HUES48 (cell line): Measurements from ENCODE around the gene HAT1.
"Not testable (repeated sequence)": the region's sequence is repeated elsewhere in the genome, so short reads cannot be mapped to it uniquely, and the experiment has no call there.

Experiments
- H3K27ac ChIP-seq: one replicate; pipeline ENCODE4 v1.7.0; 2013; ENCODE audit warnings: low read depth, low read length, inconsistent platforms
- H3K27me3 ChIP-seq: 2 replicates; pipeline ENCODE4 v1.6.1; 2013; ENCODE audit warnings: mild to moderate bottlenecking, low read length; ENCODE audit not compliant: control insufficient read depth, insufficient read depth
- H3K36me3 ChIP-seq: 2 replicates; pipeline ENCODE4 v1.6.1; 2013; ENCODE audit warnings: low read length; ENCODE audit not compliant: control insufficient read depth, insufficient read depth
- H3K4me1 ChIP-seq: 2 replicates; pipeline ENCODE4 v1.6.1; 2013; ENCODE audit warnings: mild to moderate bottlenecking, low read length; ENCODE audit not compliant: control insufficient read depth, insufficient read depth
- H3K4me3 ChIP-seq: 2 replicates; pipeline ENCODE4 v1.5.1; 2013; ENCODE audit warnings: mild to moderate bottlenecking, low read depth, low read length
- H3K9ac ChIP-seq: 2 replicates; pipeline ENCODE4 v1.6.1; 2013; ENCODE audit warnings: mild to moderate bottlenecking, low read depth, low read length, moderate library complexity
- H3K9me3 ChIP-seq: 2 replicates; pipeline ENCODE4 v1.6.1; 2013; ENCODE audit warnings: low read length; ENCODE audit not compliant: control insufficient read depth, insufficient read depth

HAT1 gene

DNA sequence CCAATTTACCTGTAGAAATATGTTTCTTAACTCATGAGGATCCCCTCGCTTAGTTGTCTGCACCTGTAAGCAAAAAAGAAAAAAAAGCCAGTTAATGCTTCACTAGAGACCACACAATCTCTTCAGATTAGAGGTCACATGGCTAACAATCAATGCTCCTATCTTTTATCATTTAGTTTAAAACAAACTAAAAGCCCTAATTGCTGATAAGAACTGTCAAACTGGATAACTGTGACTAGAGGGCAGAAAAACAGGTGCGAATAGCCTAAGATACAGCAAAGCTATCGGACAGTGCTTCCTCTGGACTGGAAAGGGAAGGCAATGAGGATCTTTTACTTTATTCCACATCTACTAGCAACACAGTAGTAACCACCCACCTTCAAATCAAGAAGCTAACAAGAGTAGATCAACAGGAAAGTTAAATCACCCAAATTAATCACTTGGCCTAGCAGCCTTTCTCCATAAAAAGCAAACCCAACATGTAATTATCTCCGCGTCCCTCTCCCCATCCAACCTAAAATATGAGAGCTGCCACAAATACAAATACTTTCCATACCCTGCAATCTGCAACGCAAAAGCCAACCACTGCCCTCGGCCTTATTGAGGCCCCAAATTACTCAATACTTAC is 29.0 kb upstream of the HAT1 start:
- Histone ChIP-seq H3K4me1 (peaks cover 10% of the 10 kb centered on the region), H3K9me3 (peaks cover 4% of the 10 kb centered on the region), H3K9ac (peak overlapping the region; percentile 33), H3K27ac (peak overlapping the region; percentile 85), H3K27me3 (no peaks in the 10 kb centered on the region), H3K4me3 (peak overlapping the region; percentile 82), H3K36me3 (peaks cover 5% of the 10 kb centered on the region; the same call in 1 of the 2 replicates)

- H3K4me1 ChIP-seq, result peaks cover 10% of the 10 kb centered on the region
- H3K36me3 ChIP-seq, result peaks cover 5% of the 10 kb centered on the region; the same call in 1 of the 2 replicates
- H3K9ac ChIP-seq, result peak within 1 kb of the TSS; percentile 83
- H3K9me3 ChIP-seq, result peaks cover 8% of the 10 kb centered on the region
- H3K27ac ChIP-seq, result peak within 1 kb of the TSS; percentile 85
- peak within 1 kb of the TSS; percentile 82 for H3K4me3 ChIP-seq
- H3K27me3 ChIP-seq, result no peaks in the 10 kb centered on the region
Observed at GRCh38 chr2:171893824-171894611, 28.2 kb upstream of the HAT1 start, which contains the start of gene SLC25A12. Gene SLC25A12 (minus strand): TSS chr2:171894244. CDS start chr2:171894214, 30 bp downstream.

GRCh38 chr2:171894612-171894947 is 27.7 kb upstream of the HAT1 start:
- peaks cover 10% of the 10 kb centered on the region for H3K4me1 ChIP-seq

GRCh38 chr2:171895786-171896185 is 26.5 kb upstream of the HAT1 start:
- H3K9ac ChIP-seq, result no peak overlapping the region
- peaks cover 8% of the 10 kb centered on the region for H3K9me3 ChIP-seq
- no peaks in the 10 kb centered on the region for H3K36me3 ChIP-seq
- no peaks in the 10 kb centered on the region for H3K27me3 ChIP-seq
- no peak overlapping the region for H3K27ac ChIP-seq
- no peak overlapping the region for H3K4me3 ChIP-seq
- H3K4me1 ChIP-seq, result peaks cover 10% of the 10 kb centered on the region

More at GRCh38 chr2:171894612-171894947, 27.7 kb upstream of the HAT1 start:
- peak overlapping the region; percentile 83; the same call in 1 of the 2 replicates for H3K9ac ChIP-seq
- no peaks in the 10 kb centered on the region for H3K27me3 ChIP-seq
- H3K36me3 ChIP-seq, result peaks cover 5% of the 10 kb centered on the region; the same call in 1 of the 2 replicates
- H3K27ac ChIP-seq, result peak overlapping the region; percentile 85
- H3K9me3 ChIP-seq, result peaks cover 8% of the 10 kb centered on the region
- H3K4me3 ChIP-seq, result peak overlapping the region; percentile 82

DNA sequence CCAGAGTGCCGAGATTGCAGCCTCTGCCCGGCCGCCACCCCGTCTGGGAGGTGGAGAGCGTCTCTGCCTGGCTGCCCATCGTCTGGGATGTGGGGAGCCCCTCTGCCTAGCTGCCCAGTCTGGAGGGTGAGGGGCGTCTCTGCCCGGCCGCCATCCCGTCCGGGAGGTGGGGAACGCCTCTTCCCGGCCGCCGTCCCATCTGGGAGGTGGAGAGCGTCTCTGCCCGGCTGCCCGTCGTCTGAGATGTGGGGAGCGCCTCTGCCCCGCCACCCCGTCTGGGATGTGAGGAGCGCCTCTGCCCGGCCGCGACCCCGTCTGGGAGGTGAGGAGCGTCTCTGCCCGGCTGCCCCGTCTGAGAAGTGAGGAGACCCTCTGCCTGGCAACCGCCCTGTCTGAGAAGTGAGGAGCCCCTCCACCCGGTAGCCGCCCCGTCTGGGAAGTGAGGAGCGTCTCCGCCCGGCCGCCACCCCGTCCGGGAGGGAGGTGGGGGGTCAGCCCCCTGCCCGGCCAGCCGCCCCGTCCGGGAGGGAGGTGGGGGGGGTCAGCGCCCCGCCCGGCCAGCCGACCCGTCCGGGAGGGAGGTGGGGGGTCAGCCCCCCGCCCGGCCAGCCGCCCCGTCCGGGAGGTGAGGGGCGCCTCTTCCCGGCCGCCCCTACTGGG is 22.5 kb upstream of the HAT1 start:
- not testable (repeated sequence) for H3K27me3 ChIP-seq, H3K27ac ChIP-seq, H3K4me3 ChIP-seq, H3K9me3 ChIP-seq, H3K36me3 ChIP-seq, H3K4me1 ChIP-seq, H3K9ac ChIP-seq

DNA sequence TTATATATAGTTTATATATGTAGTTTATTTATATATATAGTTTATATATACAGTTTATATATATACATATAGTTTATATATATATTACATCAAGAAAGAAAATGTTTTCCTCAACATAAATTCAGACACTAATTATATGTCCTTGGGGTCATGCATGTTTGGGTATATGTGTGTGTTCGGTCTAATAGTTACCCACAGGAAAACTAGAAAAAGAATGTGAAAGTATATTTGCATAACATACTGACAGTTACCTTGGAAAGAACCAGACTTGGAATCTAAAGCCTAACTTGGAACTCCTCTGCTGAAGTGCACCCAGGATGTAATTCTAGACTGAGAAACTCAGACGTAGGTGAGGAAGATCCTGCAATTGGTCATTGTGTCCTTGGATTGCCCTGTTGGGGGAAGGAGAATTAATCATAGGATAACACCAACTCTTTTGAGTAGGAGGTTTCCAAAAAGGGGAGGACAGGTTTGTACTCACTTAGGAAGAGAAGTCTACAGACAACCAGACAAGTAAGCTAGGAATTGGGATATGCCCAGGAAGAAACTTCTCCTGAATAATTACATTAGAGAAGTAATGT is 19.3 kb upstream of the HAT1 start:
- Histone ChIP-seq H3K36me3 (no peaks in the 10 kb centered on the region), H3K27ac (no peak overlapping the region), H3K9ac (no peak overlapping the region), H3K27me3 (no peaks in the 10 kb centered on the region), H3K4me3 (no peak overlapping the region), H3K4me1 (no peaks in the 10 kb centered on the region), H3K9me3 (peaks cover 7% of the 10 kb centered on the region)

GRCh38 chr2:171908235-171908634 is 14.0 kb upstream of the HAT1 start:
- Histone ChIP-seq H3K36me3 (no peaks in the 10 kb centered on the region), H3K9ac (no peak overlapping the region), H3K4me3 (no peak overlapping the region), H3K4me1 (no peaks in the 10 kb centered on the region), H3K9me3 (no peaks in the 10 kb centered on the region), H3K27me3 (no peaks in the 10 kb centered on the region), H3K27ac (no peak overlapping the region)

DNA sequence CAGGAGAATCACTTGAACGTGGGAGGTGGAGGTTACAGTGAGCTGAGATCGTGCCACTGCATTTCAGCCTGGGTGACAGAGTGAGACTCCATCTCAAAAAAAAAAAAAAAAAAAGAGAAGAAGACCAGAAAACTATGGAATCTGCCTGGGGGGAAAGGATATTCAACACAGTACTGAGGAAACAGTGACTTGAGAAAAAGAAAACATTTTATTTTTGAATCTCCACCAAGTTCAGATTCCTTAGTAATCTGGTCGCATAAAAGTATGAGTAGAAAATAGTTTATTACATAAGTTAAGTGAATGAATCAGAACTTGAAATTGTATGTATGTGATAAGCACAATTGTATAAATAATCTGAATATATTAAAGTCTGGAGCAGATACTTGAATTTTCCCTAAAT is 13.0 kb upstream of the HAT1 start:
- no peaks in the 10 kb centered on the region for H3K4me1 ChIP-seq
- no peaks in the 10 kb centered on the region for H3K36me3 ChIP-seq
- H3K4me3 ChIP-seq, result no peak overlapping the region
- H3K27me3 ChIP-seq, result no peaks in the 10 kb centered on the region
- no peaks in the 10 kb centered on the region for H3K9me3 ChIP-seq
- H3K27ac ChIP-seq, result no peak overlapping the region
- H3K9ac ChIP-seq, result no peak overlapping the region

DNA sequence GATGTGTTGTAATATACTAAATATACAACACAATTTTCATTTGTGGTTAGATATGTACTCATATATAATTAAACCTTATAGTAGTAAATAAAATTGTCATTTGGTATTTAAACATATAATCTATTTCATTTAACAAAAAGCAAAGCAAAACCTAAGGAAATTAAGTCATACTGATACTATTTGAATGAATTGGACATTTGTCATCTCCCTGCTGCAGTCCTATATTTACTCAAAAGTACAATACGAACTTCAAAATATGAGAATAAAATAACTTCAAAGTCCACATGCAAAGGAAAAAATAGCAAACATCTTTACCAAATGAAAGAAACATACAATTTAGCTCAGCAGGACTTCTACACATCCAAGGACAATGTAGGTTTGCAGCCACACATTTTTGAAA is 11.8 kb upstream of the HAT1 start:
- no peaks in the 10 kb centered on the region for H3K27me3 ChIP-seq
- H3K9me3 ChIP-seq, result no peaks in the 10 kb centered on the region
- H3K4me1 ChIP-seq, result no peaks in the 10 kb centered on the region
- H3K4me3 ChIP-seq, result no peak overlapping the region
- H3K27ac ChIP-seq, result no peak overlapping the region
- H3K9ac ChIP-seq, result no peak overlapping the region
- no peaks in the 10 kb centered on the region for H3K36me3 ChIP-seq

GRCh38 chr2:171913517-171913916 is 8.7 kb upstream of the HAT1 start:
- H3K9me3 ChIP-seq, result no peaks in the 10 kb centered on the region
- H3K4me1 ChIP-seq, result no peaks in the 10 kb centered on the region
- H3K36me3 ChIP-seq, result no peaks in the 10 kb centered on the region
- no peak overlapping the region for H3K9ac ChIP-seq
- H3K27ac ChIP-seq, result no peak overlapping the region
- H3K4me3 ChIP-seq, result no peak overlapping the region
- H3K27me3 ChIP-seq, result no peaks in the 10 kb centered on the region
